Measurements from ENCODE around the gene HIF1A. TPM values are rescaled to one million over a fixed set of nuclear protein-coding genes. Genes with fewer than 3 reads are reported as not detected.
"Not testable (repeated sequence)": the region's sequence is repeated elsewhere in the genome, so short reads cannot be mapped to it uniquely, and the experiment has no call there.

HIF1A gene
- total RNA-seq, 1 donor from 2014 or later = 435 TPM

GRCh38 chr14:61706096-61706690, 10.9 kb downstream of the HIF1A start:
- Histone ChIP-seq H3K79me2 (ENCODE audit: insufficient read depth, low read length) (peaks cover 91% of the 10 kb centered on the region), H3K27ac (ENCODE audit: low read depth, low read length) (no peak overlapping the region), H4K20me1 (ENCODE audit: insufficient read depth, low read length) (peaks cover 85% of the 10 kb centered on the region), H3K36me3 (ENCODE audit: insufficient read depth, low read length) (no peaks in the 10 kb centered on the region), H3K4me1 (ENCODE audit: insufficient read depth, low read length) (peaks cover under 1% of the 10 kb centered on the region), H3K27me3 (ENCODE audit: insufficient read depth, low read length) (no peaks in the 10 kb centered on the region), H3K4me3 (ENCODE audit: insufficient read depth, low read depth, low read length) (no peak overlapping the region), H3K4me2 (ENCODE audit: low read length) (peak overlapping the region; percentile 0), H2AFZ (ENCODE audit: low read depth, low read length) (no peak overlapping the region), H3K9me3 (ENCODE audit: insufficient read depth, low read depth, low read length) (no peaks in the 10 kb centered on the region), H3K9ac (ENCODE audit: low read length) (no peak overlapping the region)
- no peak for TF ChIP-seq EZH2 (IDR thresholded peaks at IDR 0.05; ENCODE audit: insufficient read depth, low read length)
- TF ChIP-seq CTCF (IDR thresholded peaks at IDR 0.05; ENCODE audit: insufficient read depth, low read depth, low read length) = no peak
- Mint-ChIP-seq H3K27me3 (ENCODE audit: low read depth, unreplicated experiment) (no peaks in the 10 kb centered on the region), H3K4me3 (ENCODE audit: unreplicated experiment) (peak overlapping the region; percentile 78), H3K4me1 (ENCODE audit: low read depth, unreplicated experiment) (peaks cover 46% of the 10 kb centered on the region), H3K9me3 (ENCODE audit: unreplicated experiment) (no peaks in the 10 kb centered on the region), H3K36me3 (ENCODE audit: low read depth, unreplicated experiment) (peaks cover 2% of the 10 kb centered on the region), H3K27ac (ENCODE audit: unreplicated experiment) (peak overlapping the region; percentile 28)
- FAIRE-seq (peak; percentile 82), DNase-seq (ENCODE audit: low read depth) (no peak)

GRCh38 chr14:61707774-61708173, 12.5 kb downstream of the HIF1A start:
- FAIRE-seq; H3K27me3 Mint-ChIP-seq (ENCODE audit: low read depth, unreplicated experiment); H3K9ac ChIP-seq (ENCODE audit: low read length); H3K27ac ChIP-seq (ENCODE audit: low read depth, low read length); H3K27me3 ChIP-seq (ENCODE audit: insufficient read depth, low read length); H3K36me3 ChIP-seq (ENCODE audit: insufficient read depth, low read length); H3K4me3 ChIP-seq (ENCODE audit: insufficient read depth, low read depth, low read length); H2AFZ ChIP-seq (ENCODE audit: low read depth, low read length); H3K4me3 Mint-ChIP-seq (ENCODE audit: unreplicated experiment); H3K9me3 Mint-ChIP-seq (ENCODE audit: unreplicated experiment); H3K4me1 ChIP-seq (ENCODE audit: insufficient read depth, low read length); H3K27ac Mint-ChIP-seq (ENCODE audit: unreplicated experiment); H3K9me3 ChIP-seq (ENCODE audit: insufficient read depth, low read depth, low read length); H3K4me2 ChIP-seq (ENCODE audit: low read length); H3K36me3 Mint-ChIP-seq (ENCODE audit: low read depth, unreplicated experiment); DNase-seq (ENCODE audit: low read depth): not testable (repeated sequence)
- peaks cover 87% of the 10 kb centered on the region for H4K20me1 ChIP-seq (ENCODE audit: insufficient read depth, low read length)
- peaks cover 91% of the 10 kb centered on the region for H3K79me2 ChIP-seq (ENCODE audit: insufficient read depth, low read length)
- H3K4me1 Mint-ChIP-seq (ENCODE audit: low read depth, unreplicated experiment) = peaks cover 56% of the 10 kb centered on the region

GRCh38 chr14:61708693-61709092, 13.4 kb downstream of the HIF1A start:
- H3K9me3 ChIP-seq (ENCODE audit: insufficient read depth, low read depth, low read length); H3K36me3 Mint-ChIP-seq (ENCODE audit: low read depth, unreplicated experiment); H3K4me2 ChIP-seq (ENCODE audit: low read length); H3K27ac ChIP-seq (ENCODE audit: low read depth, low read length); DNase-seq (ENCODE audit: low read depth); H3K9ac ChIP-seq (ENCODE audit: low read length); H3K27me3 ChIP-seq (ENCODE audit: insufficient read depth, low read length); H3K4me3 ChIP-seq (ENCODE audit: insufficient read depth, low read depth, low read length); FAIRE-seq; H3K36me3 ChIP-seq (ENCODE audit: insufficient read depth, low read length); H3K9me3 Mint-ChIP-seq (ENCODE audit: unreplicated experiment); H2AFZ ChIP-seq (ENCODE audit: low read depth, low read length); H3K27me3 Mint-ChIP-seq (ENCODE audit: low read depth, unreplicated experiment); H3K27ac Mint-ChIP-seq (ENCODE audit: unreplicated experiment): not testable (repeated sequence)
- Histone ChIP-seq H4K20me1 (ENCODE audit: insufficient read depth, low read length) (peaks cover 87% of the 10 kb centered on the region), H3K4me1 (ENCODE audit: insufficient read depth, low read length) (peaks cover 11% of the 10 kb centered on the region), H3K79me2 (ENCODE audit: insufficient read depth, low read length) (peaks cover 91% of the 10 kb centered on the region)
- Mint-ChIP-seq H3K4me3 (ENCODE audit: unreplicated experiment) (peak overlapping the region; percentile 42), H3K4me1 (ENCODE audit: low read depth, unreplicated experiment) (peaks cover 60% of the 10 kb centered on the region)
